Mesendoderm (in vitro differentiated cells): ENCODE results near the gene NELL2.

Experiments used
- DNase-seq: peaks from one replicate; pipeline ENCODE4 v3.0.0; 2013
- H2AK5ac ChIP-seq: 2 replicates; pipeline ENCODE4 v1.6.1; 2013; ENCODE audit warnings: low read length, inconsistent platforms
- H2BK120ac ChIP-seq: 2 replicates; pipeline ENCODE4 v1.6.1; 2013; ENCODE audit warnings: low read depth, mild to moderate bottlenecking, low read length, moderate library complexity, mixed read lengths
- H2BK15ac ChIP-seq: replicated peaks from 2 replicates; pipeline ENCODE4 v1.6.1; 2013; ENCODE audit warnings: low read depth, mild to moderate bottlenecking, moderate library complexity
- H2BK5ac ChIP-seq: 2 replicates; pipeline ENCODE4 v1.6.1; 2013; ENCODE audit warnings: low read length, inconsistent platforms
- H3K18ac ChIP-seq: 2 replicates; pipeline ENCODE4 v1.6.1; 2013; ENCODE audit warnings: mild to moderate bottlenecking, low read length, mixed read lengths
- H3K23ac ChIP-seq: one replicate; pipeline ENCODE4 v1.6.1; 2013; ENCODE audit warnings: low read length
- H3K27ac ChIP-seq: 2 replicates; pipeline ENCODE4 v1.5.1; 2013; ENCODE audit warnings: low read depth, mild to moderate bottlenecking, inconsistent platforms, low read length, moderate library complexity
- H3K27me3 ChIP-seq: 2 replicates; pipeline ENCODE4 v1.6.1; 2013; ENCODE audit warnings: low read length, control low read depth, mild to moderate bottlenecking, inconsistent platforms; ENCODE audit not compliant: insufficient read depth, poor library complexity
- H3K36me3 ChIP-seq: 2 replicates; pipeline ENCODE4 v1.6.1; 2013; ENCODE audit warnings: low read length, inconsistent platforms; ENCODE audit not compliant: control insufficient read depth, insufficient read depth
- H3K4ac ChIP-seq: one replicate; pipeline ENCODE4 v1.6.1; 2013; ENCODE audit warnings: low read depth, mild to moderate bottlenecking, low read length, moderate library complexity
- H3K4me1 ChIP-seq: 2 replicates; pipeline ENCODE4 v1.6.1; 2013; ENCODE audit warnings: low read depth, low read length, inconsistent platforms; ENCODE audit not compliant: control insufficient read depth
- H3K4me2 ChIP-seq: 2 replicates; pipeline ENCODE4 v1.6.1; 2013; ENCODE audit warnings: low read length
- H3K4me3 ChIP-seq: 2 replicates; pipeline ENCODE4 v1.5.1; 2013; ENCODE audit warnings: mild to moderate bottlenecking, low read length
- H3K56ac ChIP-seq: one replicate; pipeline ENCODE4 v1.6.1; 2013; ENCODE audit warnings: low read length
- H3K79me1 ChIP-seq: 2 replicates; pipeline ENCODE4 v1.6.1; 2013; ENCODE audit warnings: low read length, inconsistent platforms
- H3K79me2 ChIP-seq: 2 replicates; pipeline ENCODE4 v1.6.1; 2013; ENCODE audit warnings: mild to moderate bottlenecking, low read length; ENCODE audit not compliant: control insufficient read depth, insufficient read depth
- H3K9ac ChIP-seq: 2 replicates; pipeline ENCODE4 v1.6.1; 2013; ENCODE audit warnings: low read length, inconsistent platforms
- H4K5ac ChIP-seq: one replicate; pipeline ENCODE4 v1.6.1; 2013; ENCODE audit warnings: low read length
- H4K8ac ChIP-seq: one replicate; pipeline ENCODE4 v1.6.1; 2013; ENCODE audit warnings: low read depth, mild to moderate bottlenecking, control low read depth, low read length, moderate library complexity
- WGBS: extraction: QIAGEN DNeasy Blood & Tissue Kit; methylation state at CpG from one replicate; pipeline ENCODE4 v1.1.7; 2013; ENCODE audit warnings: low lambda C conversion rate, missing lambda C conversion rate; ENCODE audit not compliant: insufficient coverage; ENCODE audit errors: extremely low coverage; 5-methylcytosine and 5-hydroxymethylcytosine counted together

Gene NELL2

DNA sequence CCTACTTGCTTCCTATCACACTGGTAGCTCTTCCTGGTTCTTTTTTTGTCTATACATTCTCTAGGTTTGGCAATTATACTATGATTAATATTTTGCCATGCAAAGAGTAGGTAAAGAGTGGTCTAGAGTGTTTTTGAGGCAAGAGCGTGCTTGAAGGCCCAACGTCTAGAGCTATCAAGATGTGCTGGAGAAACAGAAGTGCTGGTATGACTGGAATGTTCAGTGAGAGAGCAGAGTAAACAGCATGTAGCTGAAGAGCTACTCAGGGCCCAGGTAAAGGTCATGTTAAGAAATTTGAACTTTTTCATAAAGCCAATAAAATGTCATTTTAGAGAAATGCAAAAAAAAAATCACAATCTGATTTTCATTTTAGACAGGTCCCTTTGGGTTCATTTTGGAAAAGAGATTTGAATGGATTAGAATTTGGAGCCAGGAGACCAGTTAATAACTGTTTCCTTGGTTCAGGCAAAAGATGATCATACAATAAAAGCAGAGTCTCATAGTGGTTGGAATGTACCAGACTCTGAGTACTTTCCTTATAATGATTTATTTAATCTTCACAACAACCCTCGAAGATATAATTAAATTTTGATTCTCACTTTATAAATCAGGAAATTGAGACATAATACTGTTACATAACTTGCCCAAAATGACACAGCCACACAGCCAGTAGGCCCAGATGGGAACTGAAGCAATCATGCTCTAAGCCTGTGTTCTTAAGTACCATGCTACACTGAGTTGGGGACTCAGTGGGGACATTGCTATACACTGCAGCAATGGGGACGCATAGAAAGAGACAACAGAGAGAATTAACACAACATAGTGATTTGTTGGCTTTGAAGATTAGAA, 350.1 kb downstream of the NELL2 start:
- DNase-seq: peak; percentile 79
- Histone ChIP-seq H2BK15ac (no peak overlapping the region), H3K79me1 (no peaks in the 10 kb centered on the region), H3K56ac (no peak overlapping the region), H2BK5ac (no peak overlapping the region), H3K4me2 (no peak overlapping the region), H3K27ac (no peak overlapping the region), H3K4me3 (no peak overlapping the region), H4K8ac (no peak overlapping the region), H3K18ac (no peak overlapping the region), H4K5ac (no peak overlapping the region), H3K79me2 (no peaks in the 10 kb centered on the region), H3K27me3 (no peaks in the 10 kb centered on the region), H3K4ac (no peak overlapping the region), H2AK5ac (no peak overlapping the region), H2BK120ac (no peak overlapping the region), H3K4me1 (peaks cover 3% of the 10 kb centered on the region), H3K9ac (no peak overlapping the region), H3K23ac (no peak overlapping the region), H3K36me3 (no peaks in the 10 kb centered on the region)
- whole genome bisulfite sequencing: no CpG with 5 or more reads among the region's 4 CpGs

- Histone ChIP-seq H3K23ac (no peak overlapping the region), H3K27me3 (no peaks in the 10 kb centered on the region), H3K27ac (no peak overlapping the region), H4K5ac (no peak overlapping the region), H2AK5ac (no peak overlapping the region), H3K79me1 (no peaks in the 10 kb centered on the region), H4K8ac (no peak overlapping the region), H3K4me1 (peaks cover 3% of the 10 kb centered on the region), H3K18ac (no peak overlapping the region), H3K56ac (no peak overlapping the region), H3K79me2 (no peaks in the 10 kb centered on the region), H3K9ac (no peak overlapping the region), H2BK120ac (no peak overlapping the region), H3K4me2 (no peak overlapping the region), H3K4ac (no peak overlapping the region), H2BK15ac (no peak overlapping the region), H3K4me3 (no peak overlapping the region), H2BK5ac (no peak overlapping the region), H3K36me3 (no peaks in the 10 kb centered on the region)
- WGBS: no CpG with 5 or more reads among the region's 2 CpGs
- DNase-seq: no peak
Measured at GRCh38 chr12:44523828-44524227, 352.3 kb downstream of the NELL2 start.

- H3K9ac ChIP-seq: no peak overlapping the region
- no peak overlapping the region for H2BK5ac ChIP-seq
- no peak overlapping the region for H4K8ac ChIP-seq
- DNase-seq: no peak
- no peak overlapping the region for H2AK5ac ChIP-seq
- no peak overlapping the region for H3K23ac ChIP-seq
- H2BK15ac ChIP-seq: no peak overlapping the region
- H3K79me1 ChIP-seq: no peaks in the 10 kb centered on the region
- no peaks in the 10 kb centered on the region for H3K79me2 ChIP-seq
- H3K18ac ChIP-seq: no peak overlapping the region
- H3K27me3 ChIP-seq: no peaks in the 10 kb centered on the region
- no CpG with 5 or more reads among the region's 3 CpGs for WGBS
- H3K4me2 ChIP-seq: no peak overlapping the region
- peaks cover 3% of the 10 kb centered on the region for H3K4me1 ChIP-seq
- no peak overlapping the region for H4K5ac ChIP-seq
- no peaks in the 10 kb centered on the region for H3K36me3 ChIP-seq
- H2BK120ac ChIP-seq: no peak overlapping the region
- H3K56ac ChIP-seq: no peak overlapping the region
- no peak overlapping the region for H3K4me3 ChIP-seq
- no peak overlapping the region for H3K27ac ChIP-seq
- H3K4ac ChIP-seq: no peak overlapping the region
Measured at GRCh38 chr12:44521702-44522101, 354.4 kb downstream of the NELL2 start.

DNA sequence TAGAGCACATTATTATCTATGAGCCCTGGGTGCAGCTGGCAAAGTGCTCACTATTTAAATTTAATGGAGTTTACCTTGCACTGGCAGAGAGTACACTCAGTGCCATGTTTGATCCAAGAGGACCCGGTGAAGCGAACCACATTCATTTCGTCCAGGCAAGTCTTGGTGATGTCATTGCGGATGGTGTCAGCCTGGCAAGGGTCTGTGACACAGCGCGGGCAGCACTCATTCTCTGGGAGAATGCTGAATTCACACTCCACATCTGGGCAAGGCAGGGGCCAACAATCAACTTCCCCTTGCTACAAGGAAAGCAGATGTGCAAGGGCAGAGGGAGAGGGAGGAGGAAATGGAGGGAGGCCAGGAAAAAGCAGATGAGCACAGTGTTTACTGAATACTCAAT, 356.2 kb downstream of the NELL2 start:
- no peak overlapping the region for H4K5ac ChIP-seq
- no peak overlapping the region for H2BK5ac ChIP-seq
- H3K4me2 ChIP-seq: no peak overlapping the region
- H3K56ac ChIP-seq: no peak overlapping the region
- H3K9ac ChIP-seq: no peak overlapping the region
- H4K8ac ChIP-seq: no peak overlapping the region
- H2BK15ac ChIP-seq: no peak overlapping the region
- no peak for DNase-seq
- H2BK120ac ChIP-seq: no peak overlapping the region
- no peaks in the 10 kb centered on the region for H3K79me1 ChIP-seq
- no peaks in the 10 kb centered on the region for H3K27me3 ChIP-seq
- WGBS: no CpG with 5 or more reads among the region's 6 CpGs
- no peak overlapping the region for H3K4ac ChIP-seq
- H3K27ac ChIP-seq: no peak overlapping the region
- H3K4me3 ChIP-seq: no peak overlapping the region
- H3K36me3 ChIP-seq: no peaks in the 10 kb centered on the region
- H3K79me2 ChIP-seq: no peaks in the 10 kb centered on the region
- H3K18ac ChIP-seq: no peak overlapping the region
- H2AK5ac ChIP-seq: no peak overlapping the region
- H3K4me1 ChIP-seq: no peaks in the 10 kb centered on the region
- H3K23ac ChIP-seq: no peak overlapping the region

- H2AK5ac ChIP-seq: no peak overlapping the region
- H3K4me2 ChIP-seq: no peak overlapping the region
- no peak overlapping the region for H3K4ac ChIP-seq
- H3K79me2 ChIP-seq: no peaks in the 10 kb centered on the region
- H4K5ac ChIP-seq: no peak overlapping the region
- H2BK15ac ChIP-seq: no peak overlapping the region
- H3K79me1 ChIP-seq: no peaks in the 10 kb centered on the region
- no peak overlapping the region for H3K9ac ChIP-seq
- H3K4me3 ChIP-seq: no peak overlapping the region
- DNase-seq: no peak
- H3K27ac ChIP-seq: no peak overlapping the region
- H3K23ac ChIP-seq: no peak overlapping the region
- H3K56ac ChIP-seq: no peak overlapping the region
- H3K27me3 ChIP-seq: no peaks in the 10 kb centered on the region
- H2BK5ac ChIP-seq: no peak overlapping the region
- no peaks in the 10 kb centered on the region for H3K36me3 ChIP-seq
- H4K8ac ChIP-seq: no peak overlapping the region
- H3K18ac ChIP-seq: no peak overlapping the region
- H3K4me1 ChIP-seq: no peaks in the 10 kb centered on the region
- no peak overlapping the region for H2BK120ac ChIP-seq
Measured at GRCh38 chr12:44511289-44511688, 364.8 kb downstream of the NELL2 start.

DNA sequence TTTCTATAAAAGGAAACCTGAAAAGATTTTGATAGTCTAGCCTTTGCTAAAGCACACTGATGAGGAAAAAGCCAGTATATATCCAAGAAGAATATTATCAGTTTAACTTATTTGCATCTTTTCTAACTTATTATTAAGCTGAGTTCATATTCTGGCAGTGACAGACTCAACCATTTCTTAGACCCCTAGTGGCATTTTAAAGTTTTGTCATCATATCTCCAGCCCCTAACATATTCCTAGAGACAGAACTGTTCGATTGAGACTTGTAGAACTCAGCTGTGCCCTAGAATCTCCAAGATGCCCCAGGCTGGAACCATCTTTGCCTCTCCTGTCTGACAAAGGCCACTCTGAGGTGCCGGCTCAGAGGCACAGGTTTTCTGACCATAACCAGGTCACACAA, 365.6 kb downstream of the NELL2 start:
- no peak overlapping the region for H3K23ac ChIP-seq
- no peak overlapping the region for H2BK120ac ChIP-seq
- no peak overlapping the region for H2BK5ac ChIP-seq
- H3K9ac ChIP-seq: no peak overlapping the region
- H3K27ac ChIP-seq: no peak overlapping the region
- H3K79me1 ChIP-seq: no peaks in the 10 kb centered on the region
- no peak overlapping the region for H3K4me2 ChIP-seq
- H3K4me3 ChIP-seq: no peak overlapping the region
- no peak overlapping the region for H3K4ac ChIP-seq
- no peak for DNase-seq
- H2BK15ac ChIP-seq: no peak overlapping the region
- no peak overlapping the region for H3K18ac ChIP-seq
- no peaks in the 10 kb centered on the region for H3K4me1 ChIP-seq
- no peaks in the 10 kb centered on the region for H3K36me3 ChIP-seq
- no peak overlapping the region for H3K56ac ChIP-seq
- H4K5ac ChIP-seq: no peak overlapping the region
- no CpG with 5 or more reads among the region's 2 CpGs for WGBS
- H3K79me2 ChIP-seq: no peaks in the 10 kb centered on the region
- no peak overlapping the region for H2AK5ac ChIP-seq
- no peaks in the 10 kb centered on the region for H3K27me3 ChIP-seq
- no peak overlapping the region for H4K8ac ChIP-seq
